Activated CD8-positive, alpha-beta memory T cell treated with anti-CD3 and anti-CD28 coated beads, Interleukin-2, amount 50 U/mL, for 48 hours (primary cell): ENCODE results near the gene TSSC4.

ENCODE experiments used
- DNase-seq: peaks from one replicate; pipeline ENCODE4 v3.0.0-alpha.2; 2020

Gene TSSC4

GRCh38 chr11:2436013-2436520, 35.5 kb downstream of the TSSC4 start:
- DNase-seq = no peak

DNA sequence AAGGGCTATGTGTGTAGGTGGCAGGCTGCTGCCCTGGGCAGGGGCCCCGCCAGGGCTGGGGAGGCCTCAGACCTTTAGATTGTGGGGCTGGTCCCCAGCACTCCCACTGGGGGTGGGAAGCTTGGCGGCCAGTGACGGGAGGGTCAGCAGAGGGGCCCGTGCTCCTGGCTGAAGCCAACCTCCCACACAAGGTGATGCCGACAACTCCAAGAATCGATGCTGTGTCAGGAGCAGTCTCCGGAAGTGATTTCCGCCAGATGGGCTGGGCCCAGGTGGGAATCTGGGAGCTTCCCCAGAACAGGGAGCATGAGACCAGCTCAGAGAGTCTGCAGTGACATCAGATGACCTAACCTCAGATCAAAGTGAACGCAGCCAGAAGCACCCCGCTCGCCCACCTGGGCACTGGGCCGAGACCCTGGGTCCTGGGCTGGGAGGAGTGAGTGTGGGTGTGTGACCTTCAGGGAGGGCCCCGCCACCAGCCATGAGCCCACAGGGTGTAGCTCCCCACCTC, 36.0 kb downstream of the TSSC4 start:
- no peak for DNase-seq

- DNase-seq = no peak
Measured at GRCh38 chr11:2437516-2437915, 37.0 kb downstream of the TSSC4 start.

DNA sequence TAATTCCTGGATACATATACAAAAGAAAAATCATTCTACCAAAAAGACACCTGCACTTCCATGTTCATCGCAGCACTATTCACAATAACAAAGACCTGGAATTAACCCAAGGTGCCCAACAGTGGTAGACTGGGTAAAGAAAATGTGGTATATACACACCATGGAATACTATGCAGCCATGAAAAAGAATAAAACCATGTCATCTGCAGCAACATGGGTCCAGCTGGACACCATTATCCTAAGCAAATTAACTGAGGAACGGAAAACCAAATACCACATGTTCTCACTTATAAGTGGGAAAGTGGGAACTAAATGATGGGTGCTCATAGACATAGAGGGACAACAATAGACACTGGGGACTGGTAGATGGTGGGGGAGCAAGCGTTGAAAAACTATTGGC, 39.3 kb downstream of the TSSC4 start:
- no peak for DNase-seq

DNA sequence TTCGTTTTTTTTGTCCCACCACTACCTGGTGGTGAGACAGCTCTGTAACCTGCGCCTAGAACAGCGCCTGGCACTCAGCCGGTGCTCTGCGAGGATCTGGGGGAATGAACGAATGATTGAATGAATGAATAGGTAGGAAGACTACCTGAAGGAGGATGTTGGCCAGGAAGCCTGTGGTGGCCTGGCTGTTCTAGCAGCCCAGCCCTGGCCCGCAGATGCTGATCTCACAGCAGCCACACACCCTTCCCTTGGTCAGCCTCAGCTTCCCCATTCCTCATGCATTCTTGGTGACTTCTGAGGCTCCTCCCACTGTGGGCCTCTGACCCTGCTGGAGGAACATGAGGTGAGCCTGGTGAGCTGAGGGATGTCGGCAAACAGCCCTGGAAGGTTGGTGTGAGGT, 40.1 kb downstream of the TSSC4 start:
- DNase-seq = no peak

GRCh38 chr11:2441171-2441570, 40.6 kb downstream of the TSSC4 start:
- DNase-seq = no peak

DNA sequence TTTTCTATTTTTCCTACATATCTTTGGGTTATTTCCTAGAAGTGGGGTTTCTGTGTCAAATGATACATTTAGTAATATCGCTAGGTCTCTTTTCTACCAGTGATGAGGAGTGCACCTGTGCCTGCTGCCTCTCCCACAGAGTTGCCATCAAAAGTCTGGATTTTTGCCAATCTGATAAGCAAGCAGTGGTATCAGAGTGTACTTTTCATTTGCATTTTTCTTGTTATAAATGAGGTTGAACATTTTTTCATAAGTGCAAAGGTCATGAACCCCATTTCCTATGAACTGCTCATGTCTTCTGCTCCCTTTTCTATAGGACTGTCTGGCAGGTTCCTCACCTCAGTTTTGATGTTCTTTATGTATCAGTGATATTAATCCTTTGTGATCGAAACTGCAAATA, 42.0 kb downstream of the TSSC4 start:
- no peak for DNase-seq

- DNase-seq = no peak
Measured at GRCh38 chr11:2443406-2443805, 42.9 kb downstream of the TSSC4 start.

- peak; percentile 90 for DNase-seq
Measured at GRCh38 chr11:2443881-2444820, 43.6 kb downstream of the TSSC4 start, which contains the start of gene TRPM5. Gene TRPM5, minus strand, starts transcription at chr11:2444514. Its CDS starts 21,478 bp downstream, at chr11:2423036.

GRCh38 chr11:2444821-2445745, 44.5 kb downstream of the TSSC4 start, which contains the start of gene KCNQ1:
Gene KCNQ1, plus strand, starts transcription at chr11:2445008. Its CDS starts 91 bp downstream, at chr11:2445099.
- peak; percentile 73 for DNase-seq

DNA sequence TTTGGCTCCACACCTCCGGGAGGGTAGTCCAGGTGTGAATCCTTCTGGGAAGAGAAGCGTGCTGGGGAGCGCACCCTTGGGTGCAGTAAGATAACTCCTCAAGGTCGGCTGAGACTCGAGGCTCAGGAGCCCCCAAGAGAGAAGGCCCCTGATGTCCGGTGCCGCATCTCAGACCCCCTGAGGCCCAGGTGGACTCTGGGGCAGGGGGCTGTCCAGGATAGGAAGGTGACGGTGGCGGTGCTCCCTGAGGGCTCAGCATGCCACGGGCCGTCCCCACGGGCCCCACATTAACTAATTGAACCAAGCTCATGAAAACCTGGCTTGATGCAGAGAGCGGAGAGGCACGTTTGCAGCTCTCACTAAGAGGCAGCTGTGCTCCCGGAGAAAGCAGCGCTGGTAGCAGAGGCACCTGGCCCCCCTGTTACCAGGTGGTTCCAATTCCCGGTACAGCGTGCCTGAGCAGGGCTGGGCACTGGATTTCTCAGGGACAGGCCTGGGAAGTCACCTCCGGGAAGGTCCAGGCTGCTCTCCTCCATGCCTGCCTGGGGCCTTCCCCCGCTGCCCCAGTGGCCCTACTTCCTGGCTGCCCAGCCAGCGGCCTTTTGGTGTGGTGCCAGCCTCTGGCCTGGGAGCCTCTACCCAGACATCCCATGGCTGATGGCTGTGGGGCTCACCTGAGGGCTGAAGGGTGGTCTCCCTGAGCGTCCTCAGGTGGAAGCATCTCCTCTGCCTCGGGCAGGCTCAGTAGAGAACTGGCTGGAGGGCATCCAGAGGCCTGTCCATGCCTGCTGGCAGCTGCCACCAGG, 45.4 kb downstream of the TSSC4 start:
- no peak for DNase-seq

- no peak for DNase-seq
Measured at GRCh38 chr11:2446590-2447252, 46.2 kb downstream of the TSSC4 start.

GRCh38 chr11:2447253-2447950, 46.9 kb downstream of the TSSC4 start:
- DNase-seq = no peak

DNA sequence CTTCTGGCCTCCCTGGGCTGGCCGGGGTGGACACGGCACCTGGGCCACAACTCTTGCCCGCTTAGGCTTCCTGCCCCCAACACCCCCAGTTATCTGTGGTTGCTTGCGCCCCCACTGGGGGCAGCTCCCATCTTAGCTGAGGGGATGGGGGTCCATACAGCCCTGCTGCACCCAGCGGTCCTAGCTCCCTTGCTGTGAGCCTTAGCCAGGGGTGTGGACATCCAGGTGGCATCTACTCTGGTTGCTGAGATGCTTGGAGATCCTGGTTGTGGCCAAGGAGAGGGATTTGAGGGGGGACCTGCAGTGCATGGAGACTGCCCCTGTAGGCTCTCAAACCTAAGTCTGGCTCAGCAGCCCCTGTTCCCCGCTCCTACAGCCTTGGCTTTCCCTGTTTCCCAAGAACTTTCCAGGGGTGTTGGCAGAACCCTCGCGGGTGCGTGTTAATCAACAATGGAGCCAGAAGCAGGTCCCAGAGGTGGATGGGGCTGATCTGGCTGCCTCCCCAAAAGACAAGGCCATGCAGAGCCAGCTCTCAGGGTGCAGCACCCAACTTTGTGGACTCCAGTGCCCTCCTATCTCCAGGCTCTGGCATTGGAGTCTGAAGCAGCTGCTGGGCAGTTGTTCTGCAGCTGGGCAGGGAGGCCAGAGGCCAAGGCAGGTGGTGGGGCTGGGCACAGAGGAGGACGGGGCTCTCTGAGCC, 47.6 kb downstream of the TSSC4 start:
- no peak for DNase-seq

DNA sequence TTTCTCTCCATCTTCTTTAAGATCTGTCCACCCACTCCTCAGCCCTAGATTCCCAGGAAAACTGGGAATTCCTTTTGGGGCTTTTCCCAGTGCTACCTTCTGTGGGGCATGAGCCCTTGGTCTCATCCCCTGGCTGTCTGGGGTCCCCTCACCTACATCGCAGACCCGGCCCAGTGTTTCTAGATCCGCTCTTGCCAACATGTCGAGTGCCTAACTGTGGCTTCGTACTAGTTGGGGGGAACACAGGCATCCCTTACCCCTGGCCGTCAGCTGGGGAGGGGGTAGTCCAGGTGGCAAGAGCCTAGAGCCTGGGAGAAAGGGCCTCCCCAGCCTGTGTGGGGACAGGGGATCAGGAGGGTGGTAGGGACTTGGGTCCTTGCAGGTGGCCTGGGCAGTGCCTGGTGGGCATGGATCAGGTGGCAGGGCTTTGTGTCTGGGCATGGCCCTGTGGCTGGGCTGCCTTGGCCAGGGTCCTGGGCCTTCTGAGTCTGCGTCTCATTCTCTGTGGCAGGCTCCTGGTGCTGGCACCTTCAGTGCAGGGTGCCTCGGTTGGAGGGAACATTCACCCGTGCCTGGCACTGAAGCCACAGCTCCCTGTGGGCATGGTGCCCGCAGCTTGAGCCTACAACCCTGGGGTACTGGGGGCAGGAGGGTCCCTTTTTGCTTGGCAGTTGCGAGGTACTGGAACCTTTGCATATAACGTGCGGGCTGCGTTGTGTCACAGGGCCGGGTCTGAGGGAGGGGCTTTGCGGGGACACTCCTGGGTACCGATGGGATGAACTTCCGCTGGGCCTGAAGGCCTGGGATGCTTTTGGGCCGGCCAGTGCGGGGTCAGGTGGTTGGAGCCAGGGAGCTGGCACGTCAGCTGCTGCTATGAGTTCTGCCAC, 48.4 kb downstream of the TSSC4 start:
- no peak for DNase-seq

GRCh38 chr11:2449548-2450320, 49.2 kb downstream of the TSSC4 start:
- no peak for DNase-seq

- no peak for DNase-seq
Measured at GRCh38 chr11:2450321-2451041, 49.9 kb downstream of the TSSC4 start.

GRCh38 chr11:2451336-2451735, 50.8 kb downstream of the TSSC4 start:
- DNase-seq = peak; percentile 33
